Heart right ventricle (tissue), 16 donors: Measurements from ENCODE around the gene GSK3A. TPM values are rescaled to one million over a fixed set of nuclear protein-coding genes. Genes with fewer than 3 reads are reported as not detected.

Experiments
- ATAC-seq, 8 donors: fragments of 200-7000 bp; cut with Tn5 transposase; one replicate each; pipeline ENCODE4 v1.9.1; 2020; ENCODE audit warnings: mild to moderate bottlenecking in 8 of 8, moderate library complexity in 8 of 8, moderate number of reproducible peaks in 1 of 8
- DNase-seq, 2 donors: peaks; one replicate each; pipeline ENCODE4 v3.0.0-alpha.2; 2020
- H3K27ac ChIP-seq, 10 donors: fragments of 200-600 bp; sonication (generic) in 2 of 10; one replicate each; pipeline versions ENCODE4 v1.5.0 to v1.8.0; 2020 to 2022; ENCODE audit warnings: mild to moderate bottlenecking in 3 of 10
- H3K27me3 ChIP-seq, 7 donors: fragments of 200-600 bp; one replicate each; pipeline ENCODE4 v1.8.0; 2021 to 2022; ENCODE audit warnings: mild to moderate bottlenecking in 2 of 7
- H3K36me3 ChIP-seq, 9 donors: fragments of 200-600 bp; sonication (generic) in 1 of 9; one replicate each; pipeline versions ENCODE4 v1.5.0 to v1.8.0; 2020 to 2022; ENCODE audit warnings: mild to moderate bottlenecking in 2 of 9
- H3K4me1 ChIP-seq, 9 donors: fragments of 200-600 bp; sonication (generic) in 1 of 9; one replicate each; pipeline versions ENCODE4 v1.5.0 to v1.8.0; 2020 to 2022; ENCODE audit warnings: mild to moderate bottlenecking in 4 of 9
- H3K4me3 ChIP-seq, 10 donors: fragments of 200-600 bp; sonication (generic) in 2 of 10; one replicate each; pipeline versions ENCODE4 v1.5.0 to v1.8.0; 2020 to 2022; ENCODE audit warnings: mild to moderate bottlenecking in 7 of 10, moderate library complexity in 2 of 10
- H3K9me3 ChIP-seq, 11 donors: fragments of 200-600 bp in 10 of 11; sonication (generic) in 2 of 11; one replicate each; pipeline versions ENCODE4 v1.5.0 to v1.8.0; 2013 to 2022; ENCODE audit warnings: mild to moderate bottlenecking in 2 of 11, control low read depth in 1 of 11, moderate library complexity in 1 of 11
- WGBS, 2 donors: extraction: QIAGEN DNeasy Blood & Tissue Kit; methylation state at CpG; one replicate each; pipeline ENCODE4 v1.1.7; 2013; ENCODE audit warnings: inconsistent platforms in 1 of 2; 5-methylcytosine and 5-hydroxymethylcytosine counted together
- intact Hi-C, 10 donors: fragments of 100-400 bp; cut with DNase I; formaldehyde crosslinking; loops; one replicate each; pipeline versions ENCODE4 v1.11.1 to v1.14.2; 2022
- polyA plus RNA-seq, 2 donors: library from polyadenylated mRNA; stranded (reverse); fragments of 200-250 nt; gene quantifications; one replicate each; pipeline ENCODE4 v1.2.3, GENCODE V29; 2013
- total RNA-seq, 10 donors: library from RNA; stranded (reverse); fragmentation: NEBNext Ultra II Directional in 3 of 10; extraction: Animal tissue kit (Norgen Biotek cat#: 25700) in 3 of 10; gene quantifications; one replicate each; pipeline versions ENCODE4 v1.2.1 to v1.2.4, GENCODE V29; 2021 to 2023
- TF ChIP-seq, protein P1 (sequence below), 9 donors: fragments of 200-600 bp; sonication (generic) in 2 of 9; IDR thresholded peaks; one replicate each; pipeline versions ENCODE4 v1.5.0 to v1.8.0; 2021 to 2022; ENCODE audit warnings: antibody characterized with exemption in 9 of 9, mild to moderate bottlenecking in 5 of 9, moderate library complexity in 1 of 9
- donor health status: Arrhythmogenic right ventricular cardiomyopathy.
- donor health status: ischemic (EF 13 %, LVEDD 7.1; RV severe dilation, severe dysfunction).
- donor health status: healthy with polysubstance abuse.
- donor health status: DM: no; HTN: yes; CAD: no.
- donor health status: DM: no; HTN: no; CAD: no.
- donor health status: ischemic (EF 25% LVEDD 6.9; RV normal size, moderate dysfunction).
- donor health status: ischemic (EF 25% LVEDD 5.7; RV mildly dilated, moderate dysfunction).
- donor health status: healthy.
- donor health status: DM: yes; HTN: yes; CAD: no.
- donor health status: Ischemic cardiomyopathy.
- donor health status: ischemic (EF 35%, LVEDD 5.7; RV mildly dilated, moderate dysfunction).
- donor health status: nonischemic (EF 11% LVEDD 7.7; RV severe dilation, severe dysfunction).
- donor health status: DM: yes; HTN: yes; CAD: no.
- donor health status: PGD.
- donor health status: ischemic (EF 29% LVEDD 5.4; RV normal size, mild dysfunction).
- donor health status: nonischemic (EF 23%, LVEDD 6.1; RV moderate dilation, normal function).

Gene GSK3A
- total and polyA plus RNA-seq, 12 donors, result 31.2 to 51.0 (median 36.4) TPM

DNA sequence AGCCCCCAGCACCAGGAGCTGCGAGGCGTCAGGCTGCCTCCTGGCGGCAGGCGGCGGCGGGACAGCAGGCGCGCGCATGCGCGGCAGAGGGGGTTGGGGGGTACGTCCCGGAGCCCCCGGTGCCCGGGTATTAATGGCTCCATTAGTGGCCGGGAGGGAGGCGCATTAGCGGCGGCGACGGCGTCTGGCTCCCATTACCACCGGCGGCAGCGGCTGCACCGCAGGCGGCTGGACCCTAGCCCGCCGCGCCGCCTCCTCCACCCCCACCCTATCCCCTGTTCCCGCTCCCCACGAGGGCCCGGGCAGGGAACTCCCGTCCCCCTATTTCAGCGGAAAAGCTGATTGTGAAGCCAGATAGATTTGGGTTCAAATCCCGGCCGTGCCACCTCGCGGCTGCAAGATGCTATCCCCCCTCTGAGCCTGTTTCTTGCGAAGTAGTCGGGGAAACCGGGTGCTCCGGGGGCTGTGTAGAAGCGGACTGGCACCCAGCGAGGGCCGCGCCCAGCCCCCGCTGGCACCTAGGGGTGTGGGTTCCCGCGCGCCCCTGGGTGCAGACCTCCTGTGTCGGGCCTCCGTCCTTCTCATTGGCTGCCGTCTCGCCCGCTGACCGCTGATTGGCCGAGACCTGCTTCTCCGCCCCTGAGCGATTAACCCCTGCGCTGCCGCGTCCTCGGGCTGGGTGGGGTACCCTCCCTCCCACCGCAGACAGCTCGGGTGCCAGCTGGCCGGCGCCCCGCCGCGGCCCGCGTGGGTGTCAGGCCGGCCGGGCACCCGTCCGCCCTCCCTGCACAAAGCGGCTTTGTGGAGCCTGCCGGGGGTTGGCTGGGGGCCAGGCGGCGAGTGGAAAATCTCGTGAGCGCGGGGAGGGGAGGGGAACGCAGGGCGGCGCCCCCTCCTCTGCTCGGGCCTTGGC lies 37.8 kb upstream of the GSK3A start:
- no peaks in the 10 kb centered on the region for H3K9me3 ChIP-seq
- peak overlapping the region; percentile 63 to 94 (median 82) for H3K4me3 ChIP-seq
- H3K36me3 ChIP-seq, result peaks cover 0 to 16% (median 0%) of the 10 kb centered on the region in 9 donors
- H3K4me1 ChIP-seq, result peaks cover 47 to 86% (median 80%) of the 10 kb centered on the region in 9 donors
- ATAC-seq (peak; percentile 56 to 75 (median 69)), DNase-seq (peak; percentile 93 to 94)
- TF ChIP-seq, protein P1, sequence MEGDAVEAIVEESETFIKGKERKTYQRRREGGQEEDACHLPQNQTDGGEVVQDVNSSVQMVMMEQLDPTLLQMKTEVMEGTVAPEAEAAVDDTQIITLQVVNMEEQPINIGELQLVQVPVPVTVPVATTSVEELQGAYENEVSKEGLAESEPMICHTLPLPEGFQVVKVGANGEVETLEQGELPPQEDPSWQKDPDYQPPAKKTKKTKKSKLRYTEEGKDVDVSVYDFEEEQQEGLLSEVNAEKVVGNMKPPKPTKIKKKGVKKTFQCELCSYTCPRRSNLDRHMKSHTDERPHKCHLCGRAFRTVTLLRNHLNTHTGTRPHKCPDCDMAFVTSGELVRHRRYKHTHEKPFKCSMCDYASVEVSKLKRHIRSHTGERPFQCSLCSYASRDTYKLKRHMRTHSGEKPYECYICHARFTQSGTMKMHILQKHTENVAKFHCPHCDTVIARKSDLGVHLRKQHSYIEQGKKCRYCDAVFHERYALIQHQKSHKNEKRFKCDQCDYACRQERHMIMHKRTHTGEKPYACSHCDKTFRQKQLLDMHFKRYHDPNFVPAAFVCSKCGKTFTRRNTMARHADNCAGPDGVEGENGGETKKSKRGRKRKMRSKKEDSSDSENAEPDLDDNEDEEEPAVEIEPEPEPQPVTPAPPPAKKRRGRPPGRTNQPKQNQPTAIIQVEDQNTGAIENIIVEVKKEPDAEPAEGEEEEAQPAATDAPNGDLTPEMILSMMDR (IDR thresholded peaks at IDR 0.05), result peak; percentile 79 to 97 (median 94)
- WGBS, 2 donors, result 0 to 1% methylated on average over 80 to 89 of the region's 89 CpGs
- peak overlapping the region; percentile 91 to 99 (median 96) for H3K27ac ChIP-seq
- intact Hi-C loops, result loop anchor here in 8 of 10 donors (2.0 to 5.0 kb wide), 4 partner anchors 33 to 142 kb away; no protein-coding TSS in a partner anchor
- no peaks in the 10 kb centered on the region for H3K27me3 ChIP-seq

DNA sequence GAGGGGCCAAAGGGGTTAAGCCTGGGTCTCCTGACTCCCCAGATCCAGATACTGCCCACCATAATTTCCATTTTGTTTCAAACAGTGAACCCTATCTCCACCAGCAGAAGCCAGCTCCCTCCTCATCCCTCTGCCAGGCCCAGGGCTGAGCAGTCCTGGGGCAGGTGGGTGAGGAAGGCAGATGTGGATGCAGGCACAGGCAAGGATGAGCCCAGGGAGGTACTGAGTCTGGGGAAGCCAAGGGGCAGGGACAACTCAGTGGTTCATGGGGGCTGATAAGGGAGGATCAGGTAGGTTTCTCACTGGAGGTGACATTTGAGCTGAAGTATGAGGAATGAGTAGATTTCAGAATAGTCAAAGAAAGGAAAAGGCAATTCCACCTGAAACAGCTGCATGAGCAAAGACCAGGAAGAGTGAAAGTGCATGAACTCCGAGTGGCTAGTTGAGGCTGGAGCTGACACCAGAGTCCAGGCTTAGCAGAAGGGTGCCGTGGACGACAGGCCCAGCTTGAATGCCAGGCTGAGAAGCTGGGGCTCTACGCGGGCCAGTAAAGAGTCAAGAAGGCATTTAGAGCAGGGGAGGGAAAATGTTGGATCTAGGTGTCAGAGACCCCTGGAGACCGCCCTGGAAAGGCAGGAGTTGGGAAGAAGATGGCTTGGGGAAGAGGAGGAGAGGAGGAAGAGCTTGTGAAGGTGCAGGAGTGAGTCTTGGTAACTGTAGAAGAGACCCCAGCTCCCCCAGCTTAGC lies 36.9 kb upstream of the GSK3A start:
- intact Hi-C loops, result loop anchor here in 6 of 10 donors (2.0 kb wide), 2 partner anchors 33 to 35 kb away; no protein-coding TSS in a partner anchor
- H3K27me3 ChIP-seq, result no peaks in the 10 kb centered on the region
- peaks cover 48 to 88% (median 79%) of the 10 kb centered on the region in 9 donors for H3K4me1 ChIP-seq
- peaks cover 0 to 24% (median 5%) of the 10 kb centered on the region in 9 donors for H3K36me3 ChIP-seq
- peak overlapping the region; percentile 63 to 94 (median 82) for H3K4me3 ChIP-seq
- ATAC-seq, result no peak
- 10 to 13% methylated on average over 6 of the region's 6 CpGs for WGBS, 2 donors
- peak in 1 of 2 donors; percentile 3 for DNase-seq
- H3K27ac ChIP-seq, result peak overlapping the region; percentile 91 to 99 (median 96)
- TF ChIP-seq, protein P1 (IDR thresholded peaks at IDR 0.05), result no peak
- H3K9me3 ChIP-seq, result no peaks in the 10 kb centered on the region

DNA sequence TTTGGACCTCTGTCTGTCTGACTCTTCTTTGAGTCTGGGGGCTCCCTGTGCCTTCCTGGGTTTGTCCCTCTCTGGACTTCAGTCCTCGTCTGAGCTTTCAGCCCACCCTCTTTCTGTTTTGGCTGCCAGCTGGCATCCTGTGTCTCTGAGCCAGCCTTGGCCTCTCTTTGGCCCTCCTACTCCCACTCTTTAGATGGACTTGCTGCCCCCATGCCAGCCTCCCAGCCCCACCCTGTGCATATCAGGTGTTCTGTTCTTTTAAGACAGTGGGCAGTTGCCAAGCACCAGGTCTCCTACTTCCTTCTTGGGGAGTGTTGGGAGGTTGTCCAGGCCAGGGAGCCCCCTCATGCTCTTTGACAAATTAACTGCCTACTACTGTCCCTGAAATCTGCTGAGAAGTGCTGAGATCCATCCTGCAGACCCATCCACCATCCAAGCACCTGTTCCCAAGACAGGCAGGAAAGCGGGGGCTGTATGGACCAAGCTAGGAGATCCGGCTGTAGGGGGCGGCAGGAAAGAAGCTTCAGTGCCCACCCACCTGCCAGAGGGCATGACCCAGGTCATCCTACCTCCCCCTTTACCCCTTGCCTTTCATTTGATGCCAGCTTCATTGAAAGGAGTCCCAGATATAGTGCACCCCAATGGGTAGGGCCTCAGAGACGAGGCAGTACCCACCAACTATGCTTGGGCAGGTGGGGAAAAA lies 36.2 kb upstream of the GSK3A start:
- H3K4me3 ChIP-seq, result peak overlapping the region in 5 of 10 donors; percentile 4 to 89 (median 13)
- H3K36me3 ChIP-seq, result peaks cover 0 to 31% (median 12%) of the 10 kb centered on the region in 9 donors
- WGBS, 2 donors, result 55 to 61% methylated on average over 5 of the region's 5 CpGs
- DNase-seq (peak in 1 of 2 donors; percentile 12), ATAC-seq (no peak)
- intact Hi-C loops, result loop anchor here in 6 of 10 donors (2.0 kb wide), 2 partner anchors 32 to 34 kb away; no protein-coding TSS in a partner anchor
- no peaks in the 10 kb centered on the region for H3K9me3 ChIP-seq
- peaks cover 48 to 93% (median 81%) of the 10 kb centered on the region in 9 donors for H3K4me1 ChIP-seq
- H3K27ac ChIP-seq, result peak overlapping the region; percentile 31 to 99 (median 96)
- TF ChIP-seq, protein P1 (IDR thresholded peaks at IDR 0.05), result no peak
- no peaks in the 10 kb centered on the region for H3K27me3 ChIP-seq
